Measurements from ENCODE around the gene LASP1. TPM values are rescaled to one million over a fixed set of nuclear protein-coding genes. Genes with fewer than 3 reads are reported as not detected.

LASP1 gene
- total RNA-seq, 4 donors from 2014 or later, result 44.3 to 66.0 (median 51.9) TPM

GRCh38 chr17:38916771-38917170 lies 46.9 kb downstream of the LASP1 start:
- no peaks in the 10 kb centered on the region for H3K27me3 ChIP-seq
- H3K9me3 ChIP-seq, result no peaks in the 10 kb centered on the region
- peaks cover 38 to 94% (median 57%) of the 10 kb centered on the region in 3 donors for H3K36me3 ChIP-seq
- no peak for TF ChIP-seq CTCF (IDR thresholded peaks at IDR 0.05)
- no peak for TF ChIP-seq POLR2A (IDR thresholded peaks at IDR 0.05)
- H3K27ac ChIP-seq, result no peak overlapping the region
- intact Hi-C loops (cut with DNase I), result no loop called here
- no peak for DNase-seq
- H3K4me3 ChIP-seq, result no peak overlapping the region
- peaks cover 10 to 67% (median 16%) of the 10 kb centered on the region in 3 donors for H3K4me1 ChIP-seq
- WGBS, 2 donors, result 72 to 81% methylated on average over 8 of the region's 8 CpGs

- H3K36me3 ChIP-seq, result peaks cover 38 to 89% (median 57%) of the 10 kb centered on the region in 3 donors
- TF ChIP-seq CTCF (IDR thresholded peaks at IDR 0.05) (peak in 1 of 6 experiments; percentile 13), POLR2A (IDR thresholded peaks at IDR 0.05) (no peak)
- intact Hi-C loops (cut with DNase I), result no loop called here
- DNase-seq, result no peak
- no peaks in the 10 kb centered on the region for H3K9me3 ChIP-seq
- no peak overlapping the region for H3K4me3 ChIP-seq
- no peak overlapping the region for H3K27ac ChIP-seq
- no peaks in the 10 kb centered on the region for H3K27me3 ChIP-seq
- peaks cover 6 to 67% (median 13%) of the 10 kb centered on the region in 3 donors for H3K4me1 ChIP-seq
- WGBS, 2 donors, result 53 to 83% methylated on average over 3 of the region's 3 CpGs
Measured at GRCh38 chr17:38917259-38917658, 47.4 kb downstream of the LASP1 start.

GRCh38 chr17:38918129-38918913 lies 48.5 kb downstream of the LASP1 start:
- Histone ChIP-seq H3K27me3 (no peaks in the 10 kb centered on the region), H3K4me3 (no peak overlapping the region), H3K9me3 (no peaks in the 10 kb centered on the region), H3K36me3 (peaks cover 38 to 79% (median 56%) of the 10 kb centered on the region in 3 donors), H3K27ac (peak overlapping the region in 1 of 4 donors; percentile 6), H3K4me1 (peaks cover 8 to 67% (median 19%) of the 10 kb centered on the region in 3 donors)
- intact Hi-C loops (cut with DNase I), result no loop called here
- no peak for DNase-seq
- TF ChIP-seq CTCF (IDR thresholded peaks at IDR 0.05) (no peak), POLR2A (IDR thresholded peaks at IDR 0.05) (no peak)
- 86 to 89% methylated on average over 27 to 37 of the region's 37 CpGs for WGBS, 2 donors

GRCh38 chr17:38918916-38919315 lies 49.1 kb downstream of the LASP1 start:
- TF ChIP-seq CTCF (IDR thresholded peaks at IDR 0.05), result no peak
- TF ChIP-seq POLR2A (IDR thresholded peaks at IDR 0.05), result no peak
- H3K36me3 ChIP-seq, result peaks cover 36 to 73% (median 54%) of the 10 kb centered on the region in 3 donors
- intact Hi-C loops (cut with DNase I), result no loop called here

GRCh38 chr17:38919316-38920078 lies 49.6 kb downstream of the LASP1 start:
- Histone ChIP-seq H3K27me3 (no peaks in the 10 kb centered on the region), H3K4me1 (peaks cover 8 to 68% (median 24%) of the 10 kb centered on the region in 3 donors), H3K27ac (peak overlapping the region in 3 of 4 donors; percentile 48 to 79 (median 59)), H3K4me3 (no peak overlapping the region), H3K9me3 (no peaks in the 10 kb centered on the region), H3K36me3 (peaks cover 30 to 67% (median 50%) of the 10 kb centered on the region in 3 donors)
- DNase-seq, result no peak
- 94 to 100% methylated on average over 7 to 14 of the region's 16 CpGs for WGBS, 2 donors
- intact Hi-C loops (cut with DNase I), result no loop called here
- TF ChIP-seq POLR2A (IDR thresholded peaks at IDR 0.05) (no peak), CTCF (IDR thresholded peaks at IDR 0.05) (no peak)

More at GRCh38 chr17:38918916-38919315, 49.1 kb downstream of the LASP1 start:
- Histone ChIP-seq H3K4me3 (no peak overlapping the region), H3K27me3 (no peaks in the 10 kb centered on the region), H3K27ac (peak overlapping the region in 2 of 4 donors; percentile 6 to 59), H3K4me1 (peaks cover 8 to 72% (median 24%) of the 10 kb centered on the region in 3 donors), H3K9me3 (no peaks in the 10 kb centered on the region)
- no peak for DNase-seq
- WGBS, 2 donors, result 92 to 100% methylated on average over 1 to 3 of the region's 5 CpGs

All from esophagus squamous epithelium (tissue), 5 donors.